ENCODE measurements around the gene EEF2K.

The EEF2K gene

GRCh38 chr16:22253272-22253671 is 47.2 kb downstream of the EEF2K start:
- DNase-seq, result no peak

GRCh38 chr16:22255335-22255734 is 49.3 kb downstream of the EEF2K start:
- DNase-seq, result no peak

- DNase-seq, result no peak
These were observed 51.4 kb downstream of the EEF2K start for GRCh38 chr16:22257440-22257839.

- DNase-seq, result no peak
These were observed 54.4 kb downstream of the EEF2K start for GRCh38 chr16:22260490-22260889.

GRCh38 chr16:22262460-22262859 is 56.4 kb downstream of the EEF2K start:
- DNase-seq, result no peak

- no peak for DNase-seq
These were observed 58.7 kb downstream of the EEF2K start for GRCh38 chr16:22264786-22265185.

- DNase-seq, result no peak
These were observed 59.3 kb downstream of the EEF2K start for GRCh38 chr16:22265351-22265750.

GRCh38 chr16:22266546-22266945 is 60.5 kb downstream of the EEF2K start:
- DNase-seq, result no peak

- no peak for DNase-seq
These were observed 61.7 kb downstream of the EEF2K start for GRCh38 chr16:22267764-22268163.

- no peak for DNase-seq
These were observed 64.4 kb downstream of the EEF2K start for GRCh38 chr16:22270525-22270924.

- no peak for DNase-seq
These were observed 67.0 kb downstream of the EEF2K start for GRCh38 chr16:22272870-22273650.

- DNase-seq, result no peak
These were observed 68.8 kb downstream of the EEF2K start for GRCh38 chr16:22274916-22275315.

GRCh38 chr16:22278441-22279230 is 72.6 kb downstream of the EEF2K start:
- DNase-seq, result no peak

- no peak for DNase-seq
These were observed 76.3 kb downstream of the EEF2K start for GRCh38 chr16:22282254-22282892.

GRCh38 chr16:22284637-22285036 is 78.6 kb downstream of the EEF2K start:
- DNase-seq, result no peak

- no peak for DNase-seq
These were observed 79.0 kb downstream of the EEF2K start for GRCh38 chr16:22285080-22285479.

- DNase-seq, result no peak
These were observed 84.9 kb downstream of the EEF2K start for GRCh38 chr16:22291020-22291419.

GRCh38 chr16:22291860-22292318 is 85.8 kb downstream of the EEF2K start:
- DNase-seq, result no peak

- DNase-seq, result no peak
These were observed 86.2 kb downstream of the EEF2K start for GRCh38 chr16:22292320-22292719.

- no peak for DNase-seq
These were observed 87.3 kb downstream of the EEF2K start for GRCh38 chr16:22293137-22294106.

- no peak for DNase-seq
These were observed 90.4 kb downstream of the EEF2K start for GRCh38 chr16:22296225-22297113.
